Osteoblast (primary cell): ENCODE data around the gene TMEM120A. TPM values are rescaled to one million over a fixed set of nuclear protein-coding genes. Genes with fewer than 3 reads are reported as not detected.

Experiments used
- DNase-seq: peaks from one replicate; pipeline ENCODE4 v3.0.0; 2011; ENCODE audit warnings: low spot score, mixed read lengths; ENCODE audit not compliant: insufficient read length; ENCODE audit errors: missing footprints
- H2AFZ ChIP-seq: 2 replicates; pipeline ENCODE4 v1.6.0; 2011; ENCODE audit warnings: mild to moderate bottlenecking, low read length
- H3K27ac ChIP-seq: 2 replicates; pipeline ENCODE4 v1.5.1; 2011; ENCODE audit warnings: mild to moderate bottlenecking, low read depth, low read length, moderate library complexity
- H3K27me3 ChIP-seq: 2 replicates; pipeline ENCODE4 v1.6.0; 2012; ENCODE audit warnings: mild to moderate bottlenecking, control low read depth, inconsistent platforms, low read length, moderate library complexity; ENCODE audit not compliant: insufficient read depth
- H3K36me3 ChIP-seq: 2 replicates; pipeline ENCODE4 v1.5.1; 2011; ENCODE audit warnings: mild to moderate bottlenecking, low read length, control low read depth, moderate library complexity; ENCODE audit not compliant: insufficient read depth
- H3K4me1 ChIP-seq: 2 replicates; pipeline ENCODE4 v1.5.1; 2011; ENCODE audit warnings: mild to moderate bottlenecking, low read length, control low read depth, moderate library complexity; ENCODE audit not compliant: insufficient read depth
- H3K4me2 ChIP-seq: 2 replicates; pipeline ENCODE4 v1.6.0; 2011; ENCODE audit warnings: mild to moderate bottlenecking, low read length; ENCODE audit not compliant: insufficient read depth
- H3K4me3 ChIP-seq: fragments of 200-600 bp; sonication (generic); 3 replicates; pipeline ENCODE4 v1.5.1; 2012; ENCODE audit warnings: mild to moderate bottlenecking, low read length, inconsistent platforms; ENCODE audit not compliant: insufficient read depth
- H3K79me2 ChIP-seq: 2 replicates; pipeline ENCODE4 v1.6.0; 2012; ENCODE audit warnings: mild to moderate bottlenecking, low read length, control low read depth, inconsistent platforms; ENCODE audit not compliant: insufficient read depth
- H3K9me3 ChIP-seq: 2 replicates; pipeline ENCODE4 v1.5.1; 2011; ENCODE audit warnings: low read depth, low read length, control low read depth
- H4K20me1 ChIP-seq: 2 replicates; pipeline ENCODE4 v1.6.0; 2012; ENCODE audit warnings: mild to moderate bottlenecking, low read length, control low read depth; ENCODE audit not compliant: insufficient read depth
- CTCF ChIP-seq: IDR thresholded peaks from 2 replicates; pipeline ENCODE4 v1.5.1; 2011; ENCODE audit warnings: mild to moderate bottlenecking, low read depth, low read length, moderate library complexity; ENCODE audit errors: extremely low read depth
- total RNA-seq: library from RNA; depleted of rRNA; stranded (reverse); fragments of >200 nt; gene quantifications from 2 replicates; pipeline ENCODE4 v1.2.3, GENCODE V29; 2012

Gene TMEM120A
- total RNA-seq, 1 donor, result 25.3 TPM

DNA sequence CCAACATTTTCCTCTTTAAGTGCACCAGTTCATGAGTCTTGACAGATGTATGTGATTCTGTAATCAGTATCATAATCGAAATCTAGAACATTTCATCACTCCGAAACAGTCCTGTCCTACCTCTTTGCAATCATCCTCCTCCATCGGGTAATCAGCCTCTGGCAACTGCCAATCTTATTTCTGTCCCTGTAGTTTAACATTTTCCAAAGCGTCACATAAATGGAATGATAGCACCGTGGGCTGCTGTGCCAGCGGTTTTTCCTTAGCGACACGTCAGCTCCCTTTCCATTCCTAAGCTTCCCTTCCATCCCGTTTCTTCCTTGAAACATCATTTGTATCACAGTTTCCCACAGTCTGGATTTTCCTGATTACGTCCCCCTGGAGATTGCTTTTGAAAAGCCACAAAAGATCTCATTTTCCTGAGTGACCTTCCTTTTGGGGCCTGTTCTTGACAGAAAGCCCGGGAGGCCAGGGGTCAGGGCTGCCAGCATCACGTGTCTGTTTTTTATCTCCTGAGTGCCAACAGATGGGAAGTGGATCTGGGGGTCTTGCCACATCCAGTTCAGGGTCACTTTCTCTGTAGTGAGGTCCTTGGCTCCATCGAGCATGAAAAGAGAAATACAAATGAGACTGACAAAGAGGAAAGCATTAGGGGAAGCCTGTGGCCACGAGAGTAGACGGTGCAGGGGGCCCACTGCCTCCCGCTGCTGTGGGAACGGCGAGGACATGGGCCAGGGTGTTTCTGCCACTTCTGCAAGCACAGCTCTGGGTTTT is 31.6 kb downstream of the TMEM120A start:
- Histone ChIP-seq H2AFZ (peak overlapping the region; percentile 44), H3K9me3 (no peaks in the 10 kb centered on the region), H3K4me2 (peak overlapping the region; percentile 58), H3K36me3 (peaks cover 3% of the 10 kb centered on the region), H3K4me3 (peak overlapping the region; percentile 18), H3K27ac (peak overlapping the region; percentile 95), H3K4me1 (peaks cover 24% of the 10 kb centered on the region), H3K79me2 (no peaks in the 10 kb centered on the region), H4K20me1 (no peaks in the 10 kb centered on the region), H3K27me3 (no peaks in the 10 kb centered on the region)
- DNase-seq, result peak; percentile 96
- TF ChIP-seq CTCF, result no peak

GRCh38 chr7:75961218-75961617 is 33.2 kb downstream of the TMEM120A start:
- Histone ChIP-seq H3K36me3 (peaks cover 6% of the 10 kb centered on the region), H3K27me3 (no peaks in the 10 kb centered on the region), H3K79me2 (no peaks in the 10 kb centered on the region), H3K4me1 (peaks cover 18% of the 10 kb centered on the region), H3K9me3 (no peaks in the 10 kb centered on the region), H2AFZ (no peak overlapping the region), H3K27ac (no peak overlapping the region), H3K4me3 (no peak overlapping the region), H3K4me2 (no peak overlapping the region), H4K20me1 (peaks cover 3% of the 10 kb centered on the region)
- DNase-seq, result no peak
- TF ChIP-seq CTCF, result no peak

- DNase-seq, result no peak
- H3K4me1 ChIP-seq, result peaks cover 18% of the 10 kb centered on the region
- no peak overlapping the region for H3K27ac ChIP-seq
- H4K20me1 ChIP-seq, result peaks cover 3% of the 10 kb centered on the region
- no peaks in the 10 kb centered on the region for H3K79me2 ChIP-seq
- no peaks in the 10 kb centered on the region for H3K27me3 ChIP-seq
- H2AFZ ChIP-seq, result no peak overlapping the region
- no peaks in the 10 kb centered on the region for H3K9me3 ChIP-seq
- peaks cover 11% of the 10 kb centered on the region for H3K36me3 ChIP-seq
- no peak for TF ChIP-seq CTCF
- no peak overlapping the region for H3K4me3 ChIP-seq
- no peak overlapping the region for H3K4me2 ChIP-seq
These were observed 34.0 kb downstream of the TMEM120A start for GRCh38 chr7:75960372-75960771.

DNA sequence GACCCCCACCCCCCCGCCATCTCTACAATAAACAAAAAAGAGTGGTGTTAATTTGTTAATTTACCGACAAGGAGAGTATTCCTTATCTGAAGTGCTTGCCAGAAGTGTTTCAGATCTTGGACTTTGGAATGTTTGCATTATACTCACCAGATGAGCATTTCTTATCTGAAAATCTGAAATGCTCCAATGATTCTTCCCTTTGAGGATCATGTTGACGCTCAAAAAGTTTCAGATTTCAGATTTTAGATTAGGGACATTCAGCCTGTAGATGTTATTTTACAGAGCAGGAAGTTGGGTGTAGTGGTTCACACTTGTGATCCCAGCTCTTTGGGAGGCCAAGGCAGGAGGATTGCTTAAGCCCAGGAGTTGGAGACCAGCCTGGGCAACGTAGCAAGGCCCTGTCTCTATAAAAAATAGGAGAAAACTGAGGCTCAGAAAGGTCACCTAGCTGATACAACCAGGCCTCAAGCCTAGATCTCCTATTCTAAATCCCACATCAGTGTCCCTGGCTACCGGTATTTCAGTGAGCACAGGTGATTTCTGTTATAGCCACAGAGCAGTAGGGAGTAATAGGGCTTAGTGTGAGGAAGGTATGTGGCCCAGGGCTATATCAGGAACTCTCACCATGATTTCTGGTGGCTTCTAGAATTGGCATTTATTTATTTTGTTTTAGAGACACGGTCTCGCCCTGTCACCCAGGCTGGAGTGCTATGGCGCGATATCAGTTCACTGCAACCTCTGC is 35.4 kb downstream of the TMEM120A start:
- H3K4me3 ChIP-seq, result no peak overlapping the region
- no peaks in the 10 kb centered on the region for H3K9me3 ChIP-seq
- no peak for TF ChIP-seq CTCF
- no peaks in the 10 kb centered on the region for H3K79me2 ChIP-seq
- no peak overlapping the region for H3K27ac ChIP-seq
- no peak overlapping the region for H3K4me2 ChIP-seq
- H3K36me3 ChIP-seq, result peaks cover 16% of the 10 kb centered on the region
- no peak overlapping the region for H2AFZ ChIP-seq
- no peaks in the 10 kb centered on the region for H3K27me3 ChIP-seq
- peaks cover 3% of the 10 kb centered on the region for H4K20me1 ChIP-seq
- H3K4me1 ChIP-seq, result peaks cover 18% of the 10 kb centered on the region
- no peak for DNase-seq
